ENCODE measurements around the gene UPB1. TPM values are rescaled to one million over a fixed set of nuclear protein-coding genes. Genes with fewer than 3 reads are reported as not detected.

The UPB1 gene
- total RNA-seq, result not detected

GRCh38 chr22:24494528-24495364 lies at the start of gene UPB1:
TSS of gene UPB1 (plus strand) at chr22:24495332. CDS start at chr22:24495404, 72 bp downstream.

GRCh38 chr22:24554313-24555164 lies 59.4 kb downstream of the UPB1 start, which contains the start of gene GUCD1:
TSS of gene GUCD1 (minus strand) at chr22:24555138. CDS start at chr22:24554991, 147 bp downstream.

GRCh38 chr22:24555165-24556039 lies 60.3 kb downstream of the UPB1 start, which contains the start of gene SNRPD3:
TSS of gene SNRPD3 (plus strand) at chr22:24555999. CDS start at chr22:24557675, 1,676 bp downstream.

Other genes starting within 250 kb of the UPB1 start
- 10 to 100 TPM; 23.1 to 26.0 TPM for gene SPECC1L, start 224.5 kb upstream of the UPB1 start, total RNA-seq
- gene ADORA2A, start 67.7 kb upstream of the UPB1 start, total RNA-seq, result under 1 TPM; 0.33 to 0.34 TPM
- 100 to 1,000 TPM; 170 to 193 TPM for gene GUCD1, start 59.8 kb downstream of the UPB1 start, total RNA-seq
- gene SNRPD3, start 60.7 kb downstream of the UPB1 start, total RNA-seq, result 100 to 1,000 TPM in 1 of 2 donors, 10 to 100 TPM in 1; 79.2 to 124 TPM
- gene LRRC75B, start 97.7 kb downstream of the UPB1 start, total RNA-seq, result 1 to 10 TPM; 4.0 to 5.2 TPM
- 1 to 10 TPM; 1.3 to 1.4 TPM for gene GGT1, start 107.9 kb downstream of the UPB1 start, total RNA-seq